Measurements from ENCODE around the gene PRKG1. TPM values are rescaled to one million over a fixed set of nuclear protein-coding genes. Genes with fewer than 3 reads are reported as not detected.
"Not testable (repeated sequence)": the region's sequence is repeated elsewhere in the genome, so short reads cannot be mapped to it uniquely, and the experiment has no call there.

PRKG1 gene
- total RNA-seq, 2 experiments from 2014 or later: not detected

GRCh38 chr10:51574248-51575048 lies 500.2 kb downstream of the PRKG1 start:
- DNase-seq: no peak
- ChIA-PET POLR2A (no interaction called here), CTCF (no interaction called here)
- Mint-ChIP-seq H3K27me3 (no peaks in the 10 kb centered on the region), H3K9me3 (no peaks in the 10 kb centered on the region), H3K27ac (no peak overlapping the region), H3K4me1 (ENCODE audit: low read depth) (no peaks in the 10 kb centered on the region), H3K4me3 (no peak overlapping the region), H3K36me3 (no peaks in the 10 kb centered on the region)
- intact Hi-C loops (cut with micrococcal nuclease): no loop called here

GRCh38 chr10:51581196-51581595 lies 506.9 kb downstream of the PRKG1 start:
- H3K4me3 Mint-ChIP-seq; H3K27me3 Mint-ChIP-seq; DNase-seq; H3K4me1 Mint-ChIP-seq (ENCODE audit: low read depth); CTCF ChIA-PET; intact Hi-C loops (cut with micrococcal nuclease); H3K27ac Mint-ChIP-seq; POLR2A ChIA-PET; H3K36me3 Mint-ChIP-seq: not testable (repeated sequence)
- peaks cover 12% of the 10 kb centered on the region for H3K9me3 Mint-ChIP-seq

GRCh38 chr10:51583976-51584375 lies 509.7 kb downstream of the PRKG1 start:
- no peak for DNase-seq
- intact Hi-C loops (cut with micrococcal nuclease): no loop called here
- peaks cover 12% of the 10 kb centered on the region for H3K9me3 Mint-ChIP-seq
- no peak overlapping the region for H3K4me3 Mint-ChIP-seq
- no peak overlapping the region for H3K27ac Mint-ChIP-seq
- no peaks in the 10 kb centered on the region for H3K27me3 Mint-ChIP-seq
- POLR2A ChIA-PET: no interaction called here
- CTCF ChIA-PET: no interaction called here
- no peaks in the 10 kb centered on the region for H3K4me1 Mint-ChIP-seq (ENCODE audit: low read depth)
- peaks cover 2% of the 10 kb centered on the region for H3K36me3 Mint-ChIP-seq

- no peak for DNase-seq
Measured at GRCh38 chr10:51585742-51586141, 511.5 kb downstream of the PRKG1 start.

GRCh38 chr10:51588984-51589383 lies 514.7 kb downstream of the PRKG1 start:
- H3K36me3 Mint-ChIP-seq: no peaks in the 10 kb centered on the region
- H3K4me1 Mint-ChIP-seq (ENCODE audit: low read depth): no peaks in the 10 kb centered on the region
- no peaks in the 10 kb centered on the region for H3K9me3 Mint-ChIP-seq
- ChIA-PET CTCF (no interaction called here), POLR2A (no interaction called here)
- intact Hi-C loops (cut with micrococcal nuclease): no loop called here
- no peak overlapping the region for H3K27ac Mint-ChIP-seq
- no peak for DNase-seq
- no peaks in the 10 kb centered on the region for H3K27me3 Mint-ChIP-seq
- no peak overlapping the region for H3K4me3 Mint-ChIP-seq

More at GRCh38 chr10:51585742-51586141, 511.5 kb downstream of the PRKG1 start:
- peaks cover 10% of the 10 kb centered on the region for H3K9me3 Mint-ChIP-seq
- H3K4me1 Mint-ChIP-seq (ENCODE audit: low read depth): no peaks in the 10 kb centered on the region
- H3K36me3 Mint-ChIP-seq: peaks cover 2% of the 10 kb centered on the region
- intact Hi-C loops (cut with micrococcal nuclease): no loop called here
- no peak overlapping the region for H3K4me3 Mint-ChIP-seq
- H3K27ac Mint-ChIP-seq: no peak overlapping the region
- H3K27me3 Mint-ChIP-seq: no peaks in the 10 kb centered on the region
- POLR2A ChIA-PET: no interaction called here
- CTCF ChIA-PET: no interaction called here

GRCh38 chr10:51590818-51591217 lies 516.5 kb downstream of the PRKG1 start:
- Mint-ChIP-seq H3K4me3 (no peak overlapping the region), H3K36me3 (no peaks in the 10 kb centered on the region), H3K9me3 (no peaks in the 10 kb centered on the region), H3K27me3 (no peaks in the 10 kb centered on the region), H3K27ac (no peak overlapping the region), H3K4me1 (ENCODE audit: low read depth) (no peaks in the 10 kb centered on the region)
- no peak for DNase-seq
- CTCF ChIA-PET: no interaction called here
- POLR2A ChIA-PET: interaction anchor here (0.6 kb wide), 1 partner anchor 63 kb away, joined by 3 read pairs; no protein-coding TSS in a partner anchor
- intact Hi-C loops (cut with micrococcal nuclease): no loop called here

GRCh38 chr10:51596695-51597094 lies 522.4 kb downstream of the PRKG1 start:
- no peak for DNase-seq
- intact Hi-C loops (cut with micrococcal nuclease): no loop called here
- no peak overlapping the region for H3K27ac Mint-ChIP-seq
- H3K27me3 Mint-ChIP-seq: no peaks in the 10 kb centered on the region
- no peak overlapping the region for H3K4me3 Mint-ChIP-seq
- H3K9me3 Mint-ChIP-seq: no peaks in the 10 kb centered on the region
- POLR2A ChIA-PET: no interaction called here
- no peaks in the 10 kb centered on the region for H3K36me3 Mint-ChIP-seq
- H3K4me1 Mint-ChIP-seq (ENCODE audit: low read depth): no peaks in the 10 kb centered on the region
- CTCF ChIA-PET: interaction anchor here (0.6 kb wide), 1 partner anchor 61 kb away, joined by 4 read pairs; no protein-coding TSS in a partner anchor

- no peaks in the 10 kb centered on the region for H3K4me1 Mint-ChIP-seq (ENCODE audit: low read depth)
- no peaks in the 10 kb centered on the region for H3K9me3 Mint-ChIP-seq
- peaks cover 2% of the 10 kb centered on the region for H3K27me3 Mint-ChIP-seq
- POLR2A ChIA-PET: no interaction called here
- H3K4me3 Mint-ChIP-seq: no peak overlapping the region
- intact Hi-C loops (cut with micrococcal nuclease): no loop called here
- no peak overlapping the region for H3K27ac Mint-ChIP-seq
- H3K36me3 Mint-ChIP-seq: no peaks in the 10 kb centered on the region
- CTCF ChIA-PET: no interaction called here
- no peak for DNase-seq
Measured at GRCh38 chr10:51599647-51600046, 525.4 kb downstream of the PRKG1 start.

- no peak for DNase-seq
- Mint-ChIP-seq H3K36me3 (no peaks in the 10 kb centered on the region), H3K4me3 (no peak overlapping the region), H3K4me1 (ENCODE audit: low read depth) (no peaks in the 10 kb centered on the region), H3K9me3 (no peaks in the 10 kb centered on the region), H3K27me3 (peaks cover 2% of the 10 kb centered on the region), H3K27ac (no peak overlapping the region)
- intact Hi-C loops (cut with micrococcal nuclease): no loop called here
- CTCF ChIA-PET: no interaction called here
- POLR2A ChIA-PET: no interaction called here
Measured at GRCh38 chr10:51602326-51602725, 528.0 kb downstream of the PRKG1 start.

- ChIA-PET POLR2A (no interaction called here), CTCF (no interaction called here)
- DNase-seq: no peak
- no peaks in the 10 kb centered on the region for H3K9me3 Mint-ChIP-seq
- H3K36me3 Mint-ChIP-seq: no peaks in the 10 kb centered on the region
- no peak overlapping the region for H3K27ac Mint-ChIP-seq
- no peak overlapping the region for H3K4me3 Mint-ChIP-seq
- H3K4me1 Mint-ChIP-seq (ENCODE audit: low read depth): no peaks in the 10 kb centered on the region
- intact Hi-C loops (cut with micrococcal nuclease): no loop called here
- H3K27me3 Mint-ChIP-seq: peaks cover 2% of the 10 kb centered on the region
Measured at GRCh38 chr10:51604579-51604978, 530.3 kb downstream of the PRKG1 start.

- H3K4me1 Mint-ChIP-seq (ENCODE audit: low read depth): no peaks in the 10 kb centered on the region
- no peaks in the 10 kb centered on the region for H3K36me3 Mint-ChIP-seq
- no peak overlapping the region for H3K4me3 Mint-ChIP-seq
- no peaks in the 10 kb centered on the region for H3K9me3 Mint-ChIP-seq
- H3K27ac Mint-ChIP-seq: no peak overlapping the region
- DNase-seq: no peak
- CTCF ChIA-PET: no interaction called here
- peaks cover 2% of the 10 kb centered on the region for H3K27me3 Mint-ChIP-seq
- POLR2A ChIA-PET: no interaction called here
- intact Hi-C loops (cut with micrococcal nuclease): no loop called here
Measured at GRCh38 chr10:51606825-51607462, 532.7 kb downstream of the PRKG1 start.

- peaks cover 2% of the 10 kb centered on the region for H3K27me3 Mint-ChIP-seq
- no peaks in the 10 kb centered on the region for H3K4me1 Mint-ChIP-seq (ENCODE audit: low read depth)
- DNase-seq: no peak
- H3K4me3 Mint-ChIP-seq: no peak overlapping the region
- intact Hi-C loops (cut with micrococcal nuclease): no loop called here
- H3K27ac Mint-ChIP-seq: no peak overlapping the region
- CTCF ChIA-PET: no interaction called here
- POLR2A ChIA-PET: no interaction called here
- H3K9me3 Mint-ChIP-seq: no peaks in the 10 kb centered on the region
- no peaks in the 10 kb centered on the region for H3K36me3 Mint-ChIP-seq
Measured at GRCh38 chr10:51607463-51607835, 533.2 kb downstream of the PRKG1 start.

GRCh38 chr10:51608211-51608610 lies 533.9 kb downstream of the PRKG1 start:
- no peak overlapping the region for H3K27ac Mint-ChIP-seq
- H3K9me3 Mint-ChIP-seq: no peaks in the 10 kb centered on the region
- peaks cover 2% of the 10 kb centered on the region for H3K27me3 Mint-ChIP-seq
- ChIA-PET POLR2A (no interaction called here), CTCF (no interaction called here)
- H3K4me3 Mint-ChIP-seq: no peak overlapping the region
- DNase-seq: no peak
- intact Hi-C loops (cut with micrococcal nuclease): no loop called here
- no peaks in the 10 kb centered on the region for H3K4me1 Mint-ChIP-seq (ENCODE audit: low read depth)
- no peaks in the 10 kb centered on the region for H3K36me3 Mint-ChIP-seq
